GM18507 (cell line): ENCODE data around the gene PDE1C.

Experiments
- DNase-seq: peaks from one replicate; pipeline ENCODE4 v3.0.0; 2011; ENCODE audit warnings: low read depth; ENCODE audit not compliant: insufficient read length; ENCODE audit errors: extremely low spot score
- FAIRE-seq: peaks from 2 replicates; lab custom pipeline; 2011; peaks lifted over from hg19 to GRCh38; lab: Jason Lieb, UNC

PDE1C gene

DNA sequence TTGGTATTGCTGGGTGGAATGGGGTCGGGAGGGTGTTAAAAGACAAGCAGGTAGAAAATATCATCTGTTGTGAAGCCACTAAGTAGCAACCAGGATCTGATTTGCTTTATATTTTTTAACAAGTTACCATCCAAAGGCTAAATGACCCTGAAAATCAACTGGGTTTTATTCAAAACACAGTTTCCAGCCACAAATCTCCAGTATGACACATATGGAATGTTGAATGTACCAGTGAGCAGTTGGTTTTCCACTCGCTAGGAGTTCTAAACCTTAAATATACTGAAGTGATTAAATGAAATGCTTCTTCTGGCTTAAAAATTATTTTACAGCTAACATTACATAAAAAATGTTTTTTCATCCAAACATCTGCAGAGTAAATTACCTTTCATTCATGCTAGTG, 112.5 kb downstream of the PDE1C start:
- DNase-seq (no peak), FAIRE-seq (no peak)

DNA sequence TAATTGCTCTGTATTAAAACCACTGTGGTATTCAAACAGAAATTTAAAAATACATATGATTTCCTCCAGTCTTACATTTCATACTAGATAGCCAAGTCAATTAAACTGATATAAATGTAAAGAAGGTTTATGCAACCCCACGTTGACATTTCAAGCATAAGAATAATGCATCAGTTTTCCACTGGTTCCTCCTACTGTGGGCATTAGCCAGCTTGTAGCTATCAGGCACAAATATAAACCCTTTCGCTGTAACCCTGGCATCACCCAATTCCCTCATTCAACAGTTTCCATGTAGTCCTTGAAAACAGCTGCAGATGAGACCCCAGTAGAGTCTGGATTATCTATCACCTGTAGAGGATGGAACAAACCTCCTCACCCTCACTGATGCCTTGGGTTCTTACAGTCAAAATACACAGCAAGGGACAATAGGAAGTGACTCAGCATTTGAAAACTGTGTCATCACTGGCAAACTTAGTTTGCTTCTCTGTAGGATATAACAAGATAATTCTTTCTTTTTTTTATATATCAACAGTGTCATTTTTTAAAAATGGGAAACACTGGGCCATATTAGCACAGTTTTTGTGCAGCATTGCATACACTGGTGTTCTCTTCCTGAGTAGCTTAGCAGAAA, 113.0 kb downstream of the PDE1C start:
- no peak for FAIRE-seq
- no peak for DNase-seq

DNA sequence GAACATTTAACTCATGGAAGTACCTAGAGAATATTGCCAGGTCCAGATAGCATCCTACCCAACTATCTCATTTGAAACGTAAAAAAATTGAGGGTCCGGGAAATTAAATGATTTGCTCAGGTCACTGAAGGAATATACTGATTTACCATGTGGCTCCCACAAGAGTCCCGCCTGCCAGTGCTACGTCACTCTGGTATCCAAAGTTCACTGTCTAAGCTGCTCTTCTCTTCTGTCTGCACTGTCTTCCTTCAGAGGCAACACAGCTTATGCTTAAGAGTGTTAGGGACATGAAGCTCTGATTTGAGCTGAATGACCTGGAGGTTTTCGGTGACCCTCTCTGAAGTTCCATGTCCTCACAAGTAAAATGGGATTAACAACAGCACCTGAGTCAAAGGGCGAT, 114.6 kb downstream of the PDE1C start:
- FAIRE-seq = no peak
- DNase-seq = no peak

DNA sequence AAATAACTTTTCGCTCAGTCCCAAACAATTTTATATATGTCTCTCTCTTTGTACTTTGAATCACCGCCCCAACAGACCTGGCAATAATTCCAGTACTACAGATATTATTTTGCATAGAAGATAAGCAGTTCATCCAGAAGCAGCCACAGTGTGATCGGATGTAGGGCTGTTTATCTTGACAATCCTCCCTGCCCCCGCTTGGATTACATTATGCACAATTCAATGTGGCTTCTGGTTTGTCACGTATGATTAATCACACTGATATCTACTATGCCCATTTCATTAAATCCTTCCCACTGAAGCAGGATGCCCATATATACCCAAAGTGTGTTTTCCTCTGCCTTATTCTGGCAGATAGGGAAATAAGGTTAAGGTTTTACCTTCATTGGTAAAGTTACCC, 115.2 kb downstream of the PDE1C start:
- no peak for FAIRE-seq

DNA sequence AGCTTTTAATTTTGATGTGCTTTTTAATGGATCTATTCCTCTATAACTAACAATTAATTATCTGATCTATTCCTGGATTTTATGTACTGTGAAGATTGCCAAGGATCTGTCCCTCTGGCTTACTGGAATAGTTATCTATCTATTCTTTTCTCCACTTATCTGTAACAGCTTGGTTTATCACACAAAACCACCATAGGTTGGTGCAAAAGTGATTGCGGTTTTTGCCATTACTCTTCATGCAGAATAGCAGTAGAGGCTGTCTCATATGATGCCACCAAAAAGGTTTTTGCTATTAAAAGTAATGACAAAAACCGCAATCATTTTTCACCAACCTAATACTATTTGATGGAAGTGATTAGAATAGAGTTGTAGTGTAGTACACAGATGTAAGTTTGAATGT, 115.7 kb downstream of the PDE1C start:
- DNase-seq (no peak), FAIRE-seq (no peak)

More for the DNA sequence above, 115.2 kb downstream of the PDE1C start:
- no peak for DNase-seq

DNA sequence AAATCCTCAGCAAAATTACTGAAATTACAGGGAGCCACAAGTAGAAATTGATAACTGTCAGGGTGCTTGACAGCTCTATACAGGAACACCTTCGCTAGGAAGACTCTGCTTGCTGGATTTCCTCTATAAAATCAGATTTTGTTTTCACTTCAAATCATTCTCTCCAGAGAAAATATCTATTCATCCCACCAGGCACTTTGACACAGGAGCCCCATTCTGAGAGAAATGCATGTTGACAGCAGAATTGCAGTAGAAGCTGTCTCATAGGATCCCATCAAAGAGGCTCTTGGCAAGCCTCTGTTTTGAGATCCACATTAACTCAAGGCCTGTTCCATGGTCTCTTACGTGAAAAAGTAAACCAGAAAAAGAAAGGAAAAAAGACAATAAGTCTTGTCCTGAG, 116.8 kb downstream of the PDE1C start:
- FAIRE-seq (no peak), DNase-seq (no peak)

DNA sequence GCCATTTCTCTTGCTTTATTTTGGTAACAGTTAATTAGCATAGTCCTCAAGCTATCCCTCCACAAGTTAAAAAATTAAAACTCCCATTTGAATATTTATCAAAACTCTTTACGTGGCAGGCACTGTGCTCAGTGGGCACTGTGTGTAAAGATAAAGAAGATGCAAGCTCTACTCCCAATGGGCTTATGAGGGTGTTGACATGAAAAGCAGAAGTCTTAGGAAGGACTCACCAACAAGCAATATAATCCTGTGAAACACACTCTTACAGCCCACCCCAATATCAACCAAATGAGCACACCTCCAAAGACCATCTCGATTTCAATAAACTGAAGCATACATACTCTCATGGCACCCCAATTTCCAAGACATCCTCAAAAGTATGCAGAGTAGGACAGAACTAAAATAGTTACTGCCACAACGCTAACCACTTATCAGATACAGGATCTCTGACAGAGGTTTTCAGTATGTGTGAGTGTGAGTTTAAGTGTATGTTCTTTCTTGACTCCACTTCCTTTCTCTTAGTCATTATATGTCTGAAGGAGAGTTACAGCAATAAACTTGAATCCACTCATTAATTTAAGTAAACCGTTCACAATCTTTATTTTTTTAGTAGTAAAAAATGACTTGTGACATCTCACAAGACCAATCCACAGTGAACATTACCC, 120.0 kb downstream of the PDE1C start:
- FAIRE-seq (no peak), DNase-seq (no peak)

DNA sequence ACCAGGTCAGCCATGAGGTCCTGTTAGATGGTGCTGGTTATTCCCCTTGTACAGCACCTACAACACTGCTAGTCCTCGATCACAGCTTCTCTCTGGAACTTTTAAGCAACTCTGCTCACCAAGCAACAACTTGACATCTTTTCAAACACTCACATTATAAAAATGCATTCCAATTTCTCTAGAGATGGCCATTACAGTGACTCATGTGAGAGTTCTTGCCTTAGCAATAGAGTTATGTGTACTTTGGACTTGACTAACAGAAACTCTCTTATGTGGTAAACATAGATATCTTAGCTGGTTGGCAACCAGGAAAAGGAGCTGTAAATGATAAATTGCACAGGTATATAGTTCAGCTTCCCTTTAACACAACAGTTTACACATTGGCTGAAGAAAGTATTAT, 122.2 kb downstream of the PDE1C start:
- FAIRE-seq (no peak), DNase-seq (no peak)

DNA sequence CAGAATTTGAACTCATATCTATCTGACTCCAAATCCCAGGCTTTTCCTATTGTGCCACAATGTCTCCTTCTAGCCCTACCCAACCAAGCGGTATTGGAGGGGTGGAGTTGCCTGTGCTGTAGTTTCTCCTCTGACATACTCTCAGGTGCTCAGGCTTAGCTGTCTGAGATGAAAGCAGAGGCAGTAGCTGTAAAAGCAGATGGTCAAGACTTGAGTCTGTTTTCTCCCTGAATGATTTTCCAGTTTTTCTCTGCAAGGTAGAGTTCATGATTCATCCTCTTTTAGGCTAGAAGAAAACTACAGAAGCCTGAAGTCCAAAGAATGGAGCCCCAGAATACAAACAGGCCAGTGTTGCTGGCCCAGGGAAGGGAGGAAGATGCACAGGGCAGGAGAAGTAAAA, 130.0 kb downstream of the PDE1C start:
- FAIRE-seq (no peak), DNase-seq (no peak)

DNA sequence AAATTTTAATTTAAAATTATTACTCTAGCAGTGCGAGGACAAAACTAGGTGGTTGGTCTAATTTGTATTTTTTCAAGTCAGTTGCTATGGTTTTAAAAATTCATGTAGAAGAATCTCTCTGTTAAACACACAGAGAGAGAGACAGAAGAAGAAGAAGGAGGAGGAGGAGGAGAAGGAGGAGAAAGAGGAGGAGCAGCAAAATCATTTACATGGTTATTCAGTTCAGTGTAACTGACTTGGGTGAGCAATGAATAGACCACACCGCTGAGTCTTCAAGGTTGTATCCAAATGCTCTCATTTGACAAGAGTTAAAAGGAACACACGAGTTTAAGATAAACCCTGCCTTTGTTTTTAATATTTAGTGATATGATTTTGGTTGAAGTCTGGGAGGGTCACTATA, 131.1 kb downstream of the PDE1C start:
- DNase-seq (no peak), FAIRE-seq (no peak)

DNA sequence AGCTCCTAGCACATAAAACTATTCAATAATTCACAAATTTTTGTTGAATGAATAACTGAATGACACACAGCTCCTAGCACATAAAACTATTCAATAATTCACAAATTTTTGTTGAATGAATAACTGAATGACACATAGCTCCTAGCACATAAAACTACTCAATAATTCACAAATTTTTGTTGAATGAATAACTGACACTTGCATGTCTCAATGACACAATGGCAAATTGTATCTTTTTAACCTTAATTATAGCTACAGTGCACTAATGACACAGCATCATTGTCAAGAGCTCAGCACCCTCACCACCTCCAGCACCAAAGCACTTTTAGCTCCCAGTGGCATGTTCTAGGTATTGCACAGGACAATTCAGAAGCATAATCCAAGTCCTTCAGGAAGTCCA, 131.6 kb downstream of the PDE1C start:
- FAIRE-seq (no peak), DNase-seq (no peak)

DNA sequence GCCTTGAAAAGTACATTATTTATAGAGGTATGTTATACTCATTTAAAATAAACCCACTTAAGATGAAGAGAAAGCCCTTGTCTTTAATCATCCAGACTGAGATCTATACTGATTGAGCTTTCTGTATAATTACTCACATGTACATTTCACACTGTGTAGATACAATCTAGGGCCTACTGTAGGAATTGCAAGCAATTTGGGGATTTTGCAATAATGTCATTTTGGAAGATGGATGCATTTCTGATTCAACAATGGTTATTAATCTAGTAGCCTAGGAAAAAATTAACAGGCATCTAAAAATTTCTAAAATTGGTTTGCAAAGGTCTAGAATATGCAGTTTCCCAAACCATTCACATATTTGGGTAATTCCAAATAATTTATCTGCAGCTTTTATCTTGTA, 132.2 kb downstream of the PDE1C start:
- no peak for DNase-seq
- no peak for FAIRE-seq

DNA sequence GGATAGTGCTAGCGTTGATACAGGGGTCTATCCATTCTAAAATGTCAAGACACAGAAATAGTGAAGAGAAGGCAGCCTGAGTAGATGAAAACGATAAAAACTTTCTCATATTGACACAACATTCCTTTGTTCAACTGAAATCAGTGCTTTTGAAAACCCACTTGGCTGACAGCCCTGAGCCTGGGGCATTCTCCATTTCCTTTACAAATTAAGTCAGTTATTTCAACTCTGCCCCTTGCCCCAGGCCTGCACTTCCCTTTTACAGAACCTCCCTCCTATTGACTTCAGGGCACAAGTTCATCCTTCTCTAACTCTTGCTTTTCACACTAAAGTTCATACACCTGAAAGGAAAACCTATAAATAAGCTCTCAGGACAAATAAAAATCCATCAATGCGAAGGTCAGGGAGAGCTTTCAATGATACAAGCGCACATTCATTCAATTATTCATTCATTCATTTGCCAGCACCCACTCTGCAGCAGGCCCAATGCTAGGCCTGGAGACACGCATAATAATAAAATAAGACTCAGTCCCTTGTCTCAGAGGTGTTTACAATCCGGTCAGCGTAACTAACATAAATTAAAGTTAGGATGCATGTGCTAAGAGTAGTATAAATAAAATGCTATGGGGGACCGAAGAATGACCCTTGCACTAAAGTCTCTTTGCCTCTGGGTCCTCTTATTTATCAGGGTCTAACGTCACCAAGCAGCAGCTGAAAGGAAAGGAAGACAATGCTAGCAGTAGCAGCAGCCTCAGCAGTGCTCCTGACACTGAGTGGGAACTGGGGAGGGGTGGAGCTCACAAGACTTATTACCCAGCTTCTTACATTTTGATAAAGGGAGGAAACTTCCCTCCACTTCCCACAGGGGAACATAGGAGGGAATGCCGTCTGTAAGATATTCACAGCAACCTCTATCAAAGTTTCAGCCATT, 134.8 kb downstream of the PDE1C start:
- FAIRE-seq (no peak), DNase-seq (no peak)

DNA sequence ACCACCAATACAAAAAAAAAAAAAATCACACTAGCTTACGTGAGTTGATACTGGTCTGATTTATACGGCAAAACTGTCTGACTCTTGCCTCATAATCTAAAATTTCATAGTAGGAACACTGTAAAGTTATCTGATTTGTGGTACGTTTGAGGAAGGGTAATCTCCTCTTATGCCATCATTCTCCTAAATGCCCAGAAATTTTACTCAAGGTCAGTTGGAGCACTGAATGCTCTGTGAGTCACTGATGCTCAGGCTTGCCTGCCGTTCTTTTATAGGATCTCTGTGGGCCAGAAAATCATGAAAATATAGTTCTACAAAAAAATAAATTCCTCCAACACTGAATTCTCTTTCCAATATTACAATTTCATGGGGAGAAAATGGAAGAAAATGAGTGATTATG, 135.7 kb downstream of the PDE1C start:
- FAIRE-seq (no peak), DNase-seq (no peak)

DNA sequence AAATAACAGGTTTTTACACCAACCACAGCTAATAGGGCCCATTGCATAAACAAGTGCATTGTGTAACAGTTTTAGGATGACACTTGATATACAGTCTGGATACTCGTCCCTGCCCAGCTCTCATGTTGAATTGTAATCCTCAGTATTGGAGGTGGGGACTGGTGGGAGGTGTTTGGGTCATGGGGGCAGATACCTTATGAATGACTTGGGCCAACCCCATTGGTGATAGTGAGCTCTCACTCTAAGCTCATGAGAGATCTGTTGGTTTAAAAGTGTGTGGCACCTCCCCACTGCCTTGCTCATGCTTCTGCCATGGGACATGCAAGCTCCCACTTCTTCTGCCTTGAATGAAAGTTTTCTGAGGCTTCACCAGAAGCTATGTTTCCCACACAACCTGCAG, 136.7 kb downstream of the PDE1C start:
- FAIRE-seq = no peak
- DNase-seq = no peak

DNA sequence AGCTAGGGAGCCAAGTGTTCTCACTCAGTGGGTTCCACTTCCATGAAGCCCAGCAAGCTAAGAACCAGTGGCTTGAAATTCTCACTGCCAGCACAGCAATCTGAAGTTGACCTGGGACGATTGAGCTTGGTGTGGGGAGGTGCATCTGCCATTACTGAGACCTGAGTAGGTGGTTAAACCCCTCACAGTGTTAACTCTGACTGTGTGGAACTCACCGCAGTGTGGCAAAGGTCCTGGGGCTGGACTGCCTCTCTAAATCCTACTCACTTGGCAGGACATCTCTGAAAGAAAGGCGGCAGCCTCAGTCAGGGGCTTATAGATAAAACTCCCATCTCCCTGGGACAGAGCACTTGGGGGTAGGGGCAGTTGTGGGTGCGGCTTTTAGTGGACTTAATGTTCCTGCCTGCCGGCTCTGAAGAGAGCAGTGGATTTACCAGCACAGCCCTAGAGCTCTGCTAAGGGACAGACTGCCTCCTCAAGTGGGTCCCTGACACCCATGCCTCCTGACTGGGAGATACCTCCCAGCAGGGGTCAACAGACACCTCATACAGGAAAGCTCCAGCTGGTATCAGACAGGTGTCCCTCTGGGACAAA, 143.1 kb downstream of the PDE1C start:
- DNase-seq = no peak
- no peak for FAIRE-seq

DNA sequence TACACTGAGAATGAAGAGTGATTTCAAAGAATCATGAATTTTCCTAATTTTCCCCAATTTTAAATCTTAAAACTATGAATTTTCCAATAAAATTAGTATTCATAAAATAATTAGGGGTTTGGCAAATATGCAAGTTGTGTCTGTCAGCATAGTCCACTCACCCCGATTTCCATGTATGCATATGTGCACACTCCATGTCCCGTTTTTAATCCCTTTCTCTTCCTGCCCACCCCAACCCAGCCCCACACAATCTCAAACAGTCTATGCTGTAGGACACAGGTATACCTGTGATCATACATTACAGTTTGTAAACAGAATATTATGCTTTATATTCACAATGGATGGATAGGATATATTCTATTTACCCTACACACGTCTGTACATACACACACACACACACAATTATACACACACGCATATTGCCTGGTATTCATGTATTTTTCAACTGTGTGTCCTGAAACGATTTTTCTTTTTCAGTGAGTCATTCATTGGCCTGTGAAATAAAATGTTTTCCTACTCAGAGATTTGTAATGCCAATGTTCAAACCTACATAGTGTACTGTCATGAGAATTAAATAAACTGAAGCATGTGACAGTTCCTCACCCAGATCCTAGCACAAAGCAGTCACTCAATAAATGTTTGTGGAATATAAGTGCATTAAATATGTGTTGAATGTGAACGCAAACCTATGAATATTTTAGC, 144.3 kb downstream of the PDE1C start:
- FAIRE-seq (no peak), DNase-seq (no peak)

DNA sequence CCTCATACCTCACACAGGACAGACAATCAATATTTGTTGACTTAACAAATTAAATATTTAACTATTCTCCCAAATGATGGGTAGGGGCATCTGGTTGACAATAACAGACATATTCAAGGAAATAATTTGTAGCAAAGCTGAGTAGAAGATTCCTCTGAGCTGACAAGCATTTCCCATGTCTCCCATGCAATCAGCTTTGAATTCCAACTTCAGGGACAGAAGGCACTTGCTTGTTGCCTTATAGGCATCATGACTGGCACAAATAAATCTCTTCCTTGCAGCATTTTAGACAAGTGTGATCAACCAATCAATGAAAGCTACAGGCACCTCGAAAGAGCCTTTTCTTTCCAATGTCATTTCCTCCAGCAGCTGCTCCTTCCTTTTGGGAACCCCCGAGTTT, 146.0 kb downstream of the PDE1C start:
- DNase-seq = no peak
- no peak for FAIRE-seq

DNA sequence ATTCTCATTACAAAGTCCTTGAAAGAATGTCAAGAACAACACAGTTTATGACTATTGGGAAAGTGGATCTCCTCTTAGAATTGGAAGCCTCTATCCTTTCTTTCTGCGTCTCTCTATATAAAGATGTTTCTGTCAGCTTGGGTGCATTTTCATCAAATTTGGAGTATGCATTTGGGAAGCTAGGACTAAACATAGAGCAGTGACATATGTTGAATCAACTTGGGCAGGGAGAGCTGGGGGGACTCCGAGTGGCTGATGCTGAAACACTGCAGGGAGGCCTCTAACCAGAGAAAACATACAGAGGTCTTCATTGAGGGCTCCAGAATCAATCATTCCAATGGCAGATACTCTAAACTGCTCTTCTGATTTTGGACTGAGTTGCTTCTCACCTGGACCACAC, 147.4 kb downstream of the PDE1C start:
- FAIRE-seq (no peak), DNase-seq (no peak)

DNA sequence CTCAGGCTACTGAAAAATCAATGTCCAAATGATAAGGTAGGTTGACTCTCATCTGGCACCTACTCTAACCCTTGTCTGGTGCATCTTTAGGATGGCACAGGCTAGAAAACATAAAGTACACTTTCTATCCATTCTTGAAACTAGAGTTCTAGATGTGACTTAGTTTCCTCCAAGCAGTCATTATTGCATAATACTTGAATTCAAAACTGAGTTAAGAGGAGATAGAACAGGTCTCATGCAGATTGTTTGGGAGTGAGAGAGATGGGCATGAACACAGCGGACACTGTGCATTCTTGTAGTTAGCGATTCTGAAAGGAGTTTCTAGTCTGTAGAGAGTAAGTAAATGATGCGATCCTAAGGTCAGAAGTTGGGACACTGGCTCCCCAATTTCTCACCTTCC, 149.2 kb downstream of the PDE1C start:
- no peak for DNase-seq
- no peak for FAIRE-seq
